Measurements from ENCODE around the gene JMJD4. TPM values are rescaled to one million over a fixed set of nuclear protein-coding genes. Genes with fewer than 3 reads are reported as not detected.

JMJD4 gene
- total and polyA plus RNA-seq, 9 of the 15 experiments (the other 6 are each of a cell fraction or from before 2014, with no cell fraction given): 1.4 to 42.6 (median 29.2) TPM

DNA sequence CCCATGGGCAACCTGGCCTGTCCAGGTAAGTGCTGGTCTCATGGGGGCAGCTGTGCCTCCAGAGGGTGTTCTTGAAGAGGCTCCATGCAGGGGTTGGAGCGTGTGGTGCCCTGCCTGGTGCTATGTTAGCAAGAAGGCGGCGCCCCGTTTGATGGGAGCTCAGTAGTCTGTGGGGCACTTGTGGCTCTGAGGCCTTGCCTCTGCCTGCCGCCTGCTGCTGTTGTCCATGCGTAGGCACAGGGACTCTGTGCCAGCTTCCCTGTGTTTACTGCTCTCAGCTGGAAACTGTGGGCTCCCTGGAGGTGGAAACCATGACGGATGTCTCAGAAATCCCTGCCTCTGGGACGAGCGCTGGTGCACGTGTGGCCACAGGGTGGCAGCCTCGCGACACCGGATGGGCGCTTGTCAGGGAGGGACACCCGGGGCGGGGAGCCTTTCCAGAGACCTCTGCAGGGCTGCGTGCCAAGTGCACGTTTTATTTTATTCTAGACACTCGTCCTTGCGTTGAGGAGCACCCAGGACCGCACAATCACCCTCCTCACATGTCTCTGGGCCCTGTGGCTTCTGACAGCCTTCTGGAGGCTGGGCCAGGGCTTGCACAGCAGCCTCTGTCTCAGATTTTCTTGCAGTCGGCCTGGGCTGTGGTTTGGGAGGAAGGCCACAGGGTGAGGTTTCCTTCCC, 27.3 kb upstream of the JMJD4 start (continued):
- TF ChIP-seq, protein P1, sequence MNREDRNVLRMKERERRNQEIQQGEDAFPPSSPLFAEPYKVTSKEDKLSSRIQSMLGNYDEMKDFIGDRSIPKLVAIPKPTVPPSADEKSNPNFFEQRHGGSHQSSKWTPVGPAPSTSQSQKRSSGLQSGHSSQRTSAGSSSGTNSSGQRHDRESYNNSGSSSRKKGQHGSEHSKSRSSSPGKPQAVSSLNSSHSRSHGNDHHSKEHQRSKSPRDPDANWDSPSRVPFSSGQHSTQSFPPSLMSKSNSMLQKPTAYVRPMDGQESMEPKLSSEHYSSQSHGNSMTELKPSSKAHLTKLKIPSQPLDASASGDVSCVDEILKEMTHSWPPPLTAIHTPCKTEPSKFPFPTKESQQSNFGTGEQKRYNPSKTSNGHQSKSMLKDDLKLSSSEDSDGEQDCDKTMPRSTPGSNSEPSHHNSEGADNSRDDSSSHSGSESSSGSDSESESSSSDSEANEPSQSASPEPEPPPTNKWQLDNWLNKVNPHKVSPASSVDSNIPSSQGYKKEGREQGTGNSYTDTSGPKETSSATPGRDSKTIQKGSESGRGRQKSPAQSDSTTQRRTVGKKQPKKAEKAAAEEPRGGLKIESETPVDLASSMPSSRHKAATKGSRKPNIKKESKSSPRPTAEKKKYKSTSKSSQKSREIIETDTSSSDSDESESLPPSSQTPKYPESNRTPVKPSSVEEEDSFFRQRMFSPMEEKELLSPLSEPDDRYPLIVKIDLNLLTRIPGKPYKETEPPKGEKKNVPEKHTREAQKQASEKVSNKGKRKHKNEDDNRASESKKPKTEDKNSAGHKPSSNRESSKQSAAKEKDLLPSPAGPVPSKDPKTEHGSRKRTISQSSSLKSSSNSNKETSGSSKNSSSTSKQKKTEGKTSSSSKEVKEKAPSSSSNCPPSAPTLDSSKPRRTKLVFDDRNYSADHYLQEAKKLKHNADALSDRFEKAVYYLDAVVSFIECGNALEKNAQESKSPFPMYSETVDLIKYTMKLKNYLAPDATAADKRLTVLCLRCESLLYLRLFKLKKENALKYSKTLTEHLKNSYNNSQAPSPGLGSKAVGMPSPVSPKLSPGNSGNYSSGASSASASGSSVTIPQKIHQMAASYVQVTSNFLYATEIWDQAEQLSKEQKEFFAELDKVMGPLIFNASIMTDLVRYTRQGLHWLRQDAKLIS (CRISPR knock-in tag; IDR thresholded peaks at IDR 0.05): no peak
- TF ChIP-seq PHB2 (IDR thresholded peaks at IDR 0.05; ENCODE audit: low read depth) (no peak), PHF21A (IDR thresholded peaks at IDR 0.05; ENCODE audit: borderline replicate concordance, low read depth) (no peak), ZBED1 (IDR thresholded peaks at IDR 0.05) (no peak), ZFX (CRISPR knock-in tag; IDR thresholded peaks at IDR 0.05) (no peak), PHF20 (IDR thresholded peaks at IDR 0.05; ENCODE audit: partially characterized antibody) (no peak), ZNF12 (CRISPR knock-in tag; IDR thresholded peaks at IDR 0.05) (no peak), U2AF2 (optimal IDR thresholded peaks at IDR 0.05; ENCODE audit: low read depth, low read length) (no peak), SAFB2 (IDR thresholded peaks at IDR 0.05; ENCODE audit: borderline replicate concordance, low read depth, low read length, severe bottlenecking) (no peak), FUS (optimal IDR thresholded peaks at IDR 0.05; ENCODE audit: low read depth, low read length) (no peak), ILK (tag; IDR thresholded peaks at IDR 0.05; ENCODE audit: borderline replicate concordance, low read depth) (no peak), FOXK2 (conservative IDR thresholded peaks at IDR 0.05 in 1 of 2, IDR thresholded peaks at IDR 0.05 in 1 of 2; ENCODE audit: low read depth in 2 of 2) (no peak), MXI1 (IDR thresholded peaks at IDR 0.05; ENCODE audit: low read depth, low read length) (no peak), HCFC1 (IDR thresholded peaks at IDR 0.05; ENCODE audit: low read depth, low read length) (no peak)
- TF ChIP-seq, protein P2, sequence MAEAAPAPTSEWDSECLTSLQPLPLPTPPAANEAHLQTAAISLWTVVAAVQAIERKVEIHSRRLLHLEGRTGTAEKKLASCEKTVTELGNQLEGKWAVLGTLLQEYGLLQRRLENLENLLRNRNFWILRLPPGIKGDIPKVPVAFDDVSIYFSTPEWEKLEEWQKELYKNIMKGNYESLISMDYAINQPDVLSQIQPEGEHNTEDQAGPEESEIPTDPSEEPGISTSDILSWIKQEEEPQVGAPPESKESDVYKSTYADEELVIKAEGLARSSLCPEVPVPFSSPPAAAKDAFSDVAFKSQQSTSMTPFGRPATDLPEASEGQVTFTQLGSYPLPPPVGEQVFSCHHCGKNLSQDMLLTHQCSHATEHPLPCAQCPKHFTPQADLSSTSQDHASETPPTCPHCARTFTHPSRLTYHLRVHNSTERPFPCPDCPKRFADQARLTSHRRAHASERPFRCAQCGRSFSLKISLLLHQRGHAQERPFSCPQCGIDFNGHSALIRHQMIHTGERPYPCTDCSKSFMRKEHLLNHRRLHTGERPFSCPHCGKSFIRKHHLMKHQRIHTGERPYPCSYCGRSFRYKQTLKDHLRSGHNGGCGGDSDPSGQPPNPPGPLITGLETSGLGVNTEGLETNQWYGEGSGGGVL (CRISPR knock-in tag; IDR thresholded peaks at IDR 0.05): no peak
- TF ChIP-seq, protein P3, sequence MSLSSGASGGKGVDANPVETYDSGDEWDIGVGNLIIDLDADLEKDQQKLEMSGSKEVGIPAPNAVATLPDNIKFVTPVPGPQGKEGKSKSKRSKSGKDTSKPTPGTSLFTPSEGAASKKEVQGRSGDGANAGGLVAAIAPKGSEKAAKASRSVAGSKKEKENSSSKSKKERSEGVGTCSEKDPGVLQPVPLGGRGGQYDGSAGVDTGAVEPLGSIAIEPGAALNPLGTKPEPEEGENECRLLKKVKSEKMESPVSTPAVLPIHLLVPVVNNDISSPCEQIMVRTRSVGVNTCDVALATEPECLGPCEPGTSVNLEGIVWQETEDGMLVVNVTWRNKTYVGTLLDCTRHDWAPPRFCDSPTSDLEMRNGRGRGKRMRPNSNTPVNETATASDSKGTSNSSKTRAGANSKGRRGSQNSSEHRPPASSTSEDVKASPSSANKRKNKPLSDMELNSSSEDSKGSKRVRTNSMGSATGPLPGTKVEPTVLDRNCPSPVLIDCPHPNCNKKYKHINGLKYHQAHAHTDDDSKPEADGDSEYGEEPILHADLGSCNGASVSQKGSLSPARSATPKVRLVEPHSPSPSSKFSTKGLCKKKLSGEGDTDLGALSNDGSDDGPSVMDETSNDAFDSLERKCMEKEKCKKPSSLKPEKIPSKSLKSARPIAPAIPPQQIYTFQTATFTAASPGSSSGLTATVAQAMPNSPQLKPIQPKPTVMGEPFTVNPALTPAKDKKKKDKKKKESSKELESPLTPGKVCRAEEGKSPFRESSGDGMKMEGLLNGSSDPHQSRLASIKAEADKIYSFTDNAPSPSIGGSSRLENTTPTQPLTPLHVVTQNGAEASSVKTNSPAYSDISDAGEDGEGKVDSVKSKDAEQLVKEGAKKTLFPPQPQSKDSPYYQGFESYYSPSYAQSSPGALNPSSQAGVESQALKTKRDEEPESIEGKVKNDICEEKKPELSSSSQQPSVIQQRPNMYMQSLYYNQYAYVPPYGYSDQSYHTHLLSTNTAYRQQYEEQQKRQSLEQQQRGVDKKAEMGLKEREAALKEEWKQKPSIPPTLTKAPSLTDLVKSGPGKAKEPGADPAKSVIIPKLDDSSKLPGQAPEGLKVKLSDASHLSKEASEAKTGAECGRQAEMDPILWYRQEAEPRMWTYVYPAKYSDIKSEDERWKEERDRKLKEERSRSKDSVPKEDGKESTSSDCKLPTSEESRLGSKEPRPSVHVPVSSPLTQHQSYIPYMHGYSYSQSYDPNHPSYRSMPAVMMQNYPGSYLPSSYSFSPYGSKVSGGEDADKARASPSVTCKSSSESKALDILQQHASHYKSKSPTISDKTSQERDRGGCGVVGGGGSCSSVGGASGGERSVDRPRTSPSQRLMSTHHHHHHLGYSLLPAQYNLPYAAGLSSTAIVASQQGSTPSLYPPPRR (CRISPR knock-in tag; IDR thresholded peaks at IDR 0.05; ENCODE audit: borderline replicate concordance): no peak
- TF ChIP-seq, protein P4, sequence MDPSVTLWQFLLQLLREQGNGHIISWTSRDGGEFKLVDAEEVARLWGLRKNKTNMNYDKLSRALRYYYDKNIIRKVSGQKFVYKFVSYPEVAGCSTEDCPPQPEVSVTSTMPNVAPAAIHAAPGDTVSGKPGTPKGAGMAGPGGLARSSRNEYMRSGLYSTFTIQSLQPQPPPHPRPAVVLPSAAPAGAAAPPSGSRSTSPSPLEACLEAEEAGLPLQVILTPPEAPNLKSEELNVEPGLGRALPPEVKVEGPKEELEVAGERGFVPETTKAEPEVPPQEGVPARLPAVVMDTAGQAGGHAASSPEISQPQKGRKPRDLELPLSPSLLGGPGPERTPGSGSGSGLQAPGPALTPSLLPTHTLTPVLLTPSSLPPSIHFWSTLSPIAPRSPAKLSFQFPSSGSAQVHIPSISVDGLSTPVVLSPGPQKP (CRISPR knock-in tag; IDR thresholded peaks at IDR 0.05): no peak
